HepG2 (cell line): ENCODE measurements around the gene PELI3. TPM values are rescaled to one million over a fixed set of nuclear protein-coding genes. Genes with fewer than 3 reads are reported as not detected.

Experiments used
- ELF3 ChIP-seq: IDR thresholded peaks from 2 replicates; pipeline ENCODE4 v1.6.1; 2016; ENCODE audit warnings: missing genetic modification reagents, missing compliant biosample characterization
- HHEX ChIP-seq: IDR thresholded peaks from 2 replicates; pipeline ENCODE4 v1.6.1; 2016; ENCODE audit warnings: control low read depth
- ISX ChIP-seq: sonication (generic); formaldehyde crosslinking; conservative IDR thresholded peaks from 2 replicates; pipeline ENCODE4 v1.5.0; 2020; ENCODE audit warnings: missing genetic modification reagents
- KMT2A ChIP-seq: sonication (generic); formaldehyde crosslinking; IDR thresholded peaks from 2 replicates; pipeline ENCODE4 v1.4.0; 2020; ENCODE audit warnings: missing genetic modification reagents
- RBAK ChIP-seq: sonication (generic); formaldehyde crosslinking; IDR thresholded peaks from 2 replicates; pipeline ENCODE4 v1.5.1; 2020; ENCODE audit warnings: mild to moderate bottlenecking, missing genetic modification reagents
- RBM22 ChIP-seq: fragments of 200-400 bp; formaldehyde crosslinking; optimal IDR thresholded peaks from 2 replicates; pipeline ENCODE3; 2017; ENCODE audit warnings: mild to moderate bottlenecking, low read length, moderate library complexity
- SAP130 ChIP-seq: IDR thresholded peaks from 2 replicates; pipeline ENCODE4 v1.6.1; 2016; ENCODE audit warnings: low read depth
- ZBTB21 ChIP-seq: sonication (generic); formaldehyde crosslinking; IDR thresholded peaks from 2 replicates; pipeline ENCODE4 v1.4.0; 2020; ENCODE audit warnings: missing genetic modification reagents
- ZNF224 ChIP-seq: sonication (generic); formaldehyde crosslinking; IDR thresholded peaks from 2 replicates; pipeline ENCODE4 v1.5.0; 2020; ENCODE audit warnings: mild to moderate bottlenecking, missing genetic modification reagents
- ZNF446 ChIP-seq: sonication (generic); formaldehyde crosslinking; IDR thresholded peaks from 2 replicates; pipeline ENCODE4 v1.5.0; 2020; ENCODE audit warnings: mild to moderate bottlenecking, missing genetic modification reagents
- ZNF468 ChIP-seq: sonication (generic); formaldehyde crosslinking; IDR thresholded peaks from 2 replicates; pipeline ENCODE4 v1.8.0; 2022; ENCODE audit warnings: mild to moderate bottlenecking, moderate library complexity, missing genetic modification reagents
- ZNF501 ChIP-seq: sonication (generic); formaldehyde crosslinking; IDR thresholded peaks from 2 replicates; pipeline ENCODE4 v1.5.1; 2020; ENCODE audit warnings: mild to moderate bottlenecking, moderate library complexity, missing genetic modification reagents
- ZNF652 ChIP-seq: IDR thresholded peaks from 2 replicates; pipeline ENCODE4 v1.6.1; 2016; ENCODE audit warnings: low read depth, borderline replicate concordance
- polyA plus RNA-seq, 8 experiments: library from polyadenylated mRNA; depleted of rRNA in 3 of 8; stranded (reverse) in 7 of 8; unstranded in 1 of 8; fragments of >200 nt; fragmentation: Illumina TruSeq in 4 of 8; extraction: Trizol in 4 of 8; gene quantifications; 2 replicates each; pipeline versions ENCODE4 v1.2.1 to v1.2.3, GENCODE V29; 2011 to 2016; ENCODE audit warnings: low read depth in 4 of 8, missing spikeins in 1 of 8, mixed read lengths in 1 of 8; ENCODE audit not compliant: insufficient read depth in 1 of 8
- total RNA-seq, 5 experiments: library from RNA; depleted of rRNA; stranded (reverse); fragments of >200 nt; fragmentation: Illumina TruSeq; extraction: Trizol; gene quantifications; 2 replicates each; pipeline ENCODE4 v1.2.3, GENCODE V29; 2016; ENCODE audit warnings: low read depth in 1 of 5
- TF ChIP-seq, protein P1 (sequence below): IDR thresholded peaks from 2 replicates; pipeline ENCODE4 v1.6.1; 2016; ENCODE audit warnings: low read depth, control low read depth
- TF ChIP-seq, protein P2 (sequence below), 2 experiments: sonication (generic) in 1 of 2; formaldehyde crosslinking in 1 of 2; IDR thresholded peaks; 2 replicates each; pipeline versions ENCODE4 v1.4.0 to v1.6.1; 2018 to 2020; ENCODE audit warnings: missing genetic modification reagents in 2 of 2, borderline replicate concordance in 1 of 2, low read depth in 1 of 2, mild to moderate bottlenecking in 1 of 2, missing biosample characterization in 1 of 2
- TF ChIP-seq, protein P3 (sequence below): IDR thresholded peaks from 2 replicates; pipeline ENCODE4 v1.6.1; 2016; ENCODE audit warnings: mild to moderate bottlenecking, missing biosample characterization, missing genetic modification reagents
- TF ChIP-seq, protein P4 (sequence below): fragments of 450-650 bp; IDR thresholded peaks from 2 replicates; pipeline ENCODE4 v1.6.1; 2017; ENCODE audit warnings: mild to moderate bottlenecking
- TF ChIP-seq, protein P5 (sequence below): sonication (generic); IDR thresholded peaks from 2 replicates; pipeline ENCODE4 v1.6.1; 2016; ENCODE audit warnings: low read depth, borderline replicate concordance
- TF ChIP-seq, protein P6 (sequence below): sonication (generic); formaldehyde crosslinking; IDR thresholded peaks from 2 replicates; pipeline ENCODE4 v1.8.0; 2022; ENCODE audit warnings: missing genetic modification reagents, low read depth, mild to moderate bottlenecking, borderline replicate concordance
- TF ChIP-seq, protein P7 (sequence below): sonication (generic); formaldehyde crosslinking; IDR thresholded peaks from 2 replicates; pipeline ENCODE4 v1.5.1; 2020; ENCODE audit warnings: mild to moderate bottlenecking, missing genetic modification reagents, moderate library complexity

Gene PELI3
- total and polyA plus RNA-seq, 2 of the 13 experiments (the other 11 are each of a cell fraction or from before 2014, with no cell fraction given): 2.0 to 4.0 TPM

DNA sequence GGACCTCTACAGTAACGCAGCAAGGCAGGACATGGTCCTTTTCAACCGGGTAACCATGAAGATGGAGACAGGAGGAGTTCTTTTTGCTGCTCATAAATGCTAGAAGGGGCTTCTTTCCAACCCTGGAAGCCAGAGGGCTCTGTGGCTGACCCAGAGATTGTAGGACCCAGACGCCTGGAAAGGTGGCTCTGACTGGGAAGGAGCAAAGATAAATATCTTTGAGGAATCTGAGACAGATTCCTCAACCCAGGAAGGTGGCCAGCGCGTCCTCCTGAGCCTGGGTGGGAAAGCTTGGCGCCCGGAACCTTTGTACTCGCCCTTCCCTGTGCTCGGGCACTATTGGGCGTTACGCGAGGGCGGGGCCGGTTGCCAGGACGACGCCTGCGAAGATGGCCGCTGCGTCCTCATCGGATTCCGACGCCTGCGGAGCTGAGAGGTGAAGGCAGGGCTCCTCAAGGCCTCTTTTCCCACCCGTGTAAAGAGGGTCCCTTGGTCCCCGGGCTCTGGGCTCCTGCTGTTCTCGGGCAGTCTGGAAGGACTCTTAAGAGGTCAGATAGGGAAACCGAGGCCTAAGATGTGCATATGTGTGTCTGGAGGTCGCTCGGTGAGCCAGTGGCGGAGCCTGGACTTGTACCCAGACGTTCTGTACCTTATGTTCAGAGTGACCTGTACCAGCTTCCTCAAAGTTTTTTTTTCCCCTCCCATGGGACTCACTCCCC lies 43.7 kb downstream of the PELI3 start, which contains the start of gene BBS1 (continued):
- TF ChIP-seq, protein P1, sequence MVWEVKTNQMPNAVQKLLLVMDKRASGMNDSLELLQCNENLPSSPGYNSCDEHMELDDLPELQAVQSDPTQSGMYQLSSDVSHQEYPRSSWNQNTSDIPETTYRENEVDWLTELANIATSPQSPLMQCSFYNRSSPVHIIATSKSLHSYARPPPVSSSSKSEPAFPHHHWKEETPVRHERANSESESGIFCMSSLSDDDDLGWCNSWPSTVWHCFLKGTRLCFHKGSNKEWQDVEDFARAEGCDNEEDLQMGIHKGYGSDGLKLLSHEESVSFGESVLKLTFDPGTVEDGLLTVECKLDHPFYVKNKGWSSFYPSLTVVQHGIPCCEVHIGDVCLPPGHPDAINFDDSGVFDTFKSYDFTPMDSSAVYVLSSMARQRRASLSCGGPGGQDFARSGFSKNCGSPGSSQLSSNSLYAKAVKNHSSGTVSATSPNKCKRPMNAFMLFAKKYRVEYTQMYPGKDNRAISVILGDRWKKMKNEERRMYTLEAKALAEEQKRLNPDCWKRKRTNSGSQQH (CRISPR knock-in tag): peak; percentile 63
- TF ChIP-seq ZNF468 (CRISPR knock-in tag) (no peak), RBM22 (peak; percentile 100), ZBTB21 (CRISPR knock-in tag) (no peak), RBAK (CRISPR knock-in tag) (no peak), SAP130 (CRISPR knock-in tag) (peak; percentile 96), KMT2A (CRISPR knock-in tag) (peak; percentile 87), ZNF446 (CRISPR knock-in tag) (no peak), ISX (CRISPR knock-in tag) (no peak), ZNF501 (peak; percentile 94), HHEX (peak; percentile 61), ZNF224 (CRISPR knock-in tag) (no peak; the same call in 1 of the 2 replicates), ZNF652 (CRISPR knock-in tag) (peak; percentile 56; the same call in 1 of the 2 replicates), ELF3 (CRISPR knock-in tag) (no peak)
- TF ChIP-seq, protein P2, sequence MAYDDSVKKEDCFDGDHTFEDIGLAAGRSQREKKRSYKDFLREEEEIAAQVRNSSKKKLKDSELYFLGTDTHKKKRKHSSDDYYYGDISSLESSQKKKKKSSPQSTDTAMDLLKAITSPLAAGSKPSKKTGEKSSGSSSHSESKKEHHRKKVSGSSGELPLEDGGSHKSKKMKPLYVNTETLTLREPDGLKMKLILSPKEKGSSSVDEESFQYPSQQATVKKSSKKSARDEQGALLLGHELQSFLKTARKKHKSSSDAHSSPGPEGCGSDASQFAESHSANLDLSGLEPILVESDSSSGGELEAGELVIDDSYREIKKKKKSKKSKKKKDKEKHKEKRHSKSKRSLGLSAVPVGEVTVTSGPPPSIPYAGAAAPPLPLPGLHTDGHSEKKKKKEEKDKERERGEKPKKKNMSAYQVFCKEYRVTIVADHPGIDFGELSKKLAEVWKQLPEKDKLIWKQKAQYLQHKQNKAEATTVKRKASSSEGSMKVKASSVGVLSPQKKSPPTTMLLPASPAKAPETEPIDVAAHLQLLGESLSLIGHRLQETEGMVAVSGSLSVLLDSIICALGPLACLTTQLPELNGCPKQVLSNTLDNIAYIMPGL (CRISPR knock-in tag; IDR thresholded peaks at IDR 0.05; ENCODE audit: borderline replicate concordance in 1 of 2, low read depth in 1 of 2): peak in 1 of 2 experiments; percentile 73; a peak in 3 of 4 replicates
- TF ChIP-seq, protein P3, sequence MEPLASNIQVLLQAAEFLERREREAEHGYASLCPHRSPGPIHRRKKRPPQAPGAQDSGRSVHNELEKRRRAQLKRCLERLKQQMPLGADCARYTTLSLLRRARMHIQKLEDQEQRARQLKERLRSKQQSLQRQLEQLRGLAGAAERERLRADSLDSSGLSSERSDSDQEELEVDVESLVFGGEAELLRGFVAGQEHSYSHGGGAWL (CRISPR knock-in tag): 0 out of 2 replicates have a peak, but pooled peaks have one; percentile 20
- TF ChIP-seq, protein P4, sequence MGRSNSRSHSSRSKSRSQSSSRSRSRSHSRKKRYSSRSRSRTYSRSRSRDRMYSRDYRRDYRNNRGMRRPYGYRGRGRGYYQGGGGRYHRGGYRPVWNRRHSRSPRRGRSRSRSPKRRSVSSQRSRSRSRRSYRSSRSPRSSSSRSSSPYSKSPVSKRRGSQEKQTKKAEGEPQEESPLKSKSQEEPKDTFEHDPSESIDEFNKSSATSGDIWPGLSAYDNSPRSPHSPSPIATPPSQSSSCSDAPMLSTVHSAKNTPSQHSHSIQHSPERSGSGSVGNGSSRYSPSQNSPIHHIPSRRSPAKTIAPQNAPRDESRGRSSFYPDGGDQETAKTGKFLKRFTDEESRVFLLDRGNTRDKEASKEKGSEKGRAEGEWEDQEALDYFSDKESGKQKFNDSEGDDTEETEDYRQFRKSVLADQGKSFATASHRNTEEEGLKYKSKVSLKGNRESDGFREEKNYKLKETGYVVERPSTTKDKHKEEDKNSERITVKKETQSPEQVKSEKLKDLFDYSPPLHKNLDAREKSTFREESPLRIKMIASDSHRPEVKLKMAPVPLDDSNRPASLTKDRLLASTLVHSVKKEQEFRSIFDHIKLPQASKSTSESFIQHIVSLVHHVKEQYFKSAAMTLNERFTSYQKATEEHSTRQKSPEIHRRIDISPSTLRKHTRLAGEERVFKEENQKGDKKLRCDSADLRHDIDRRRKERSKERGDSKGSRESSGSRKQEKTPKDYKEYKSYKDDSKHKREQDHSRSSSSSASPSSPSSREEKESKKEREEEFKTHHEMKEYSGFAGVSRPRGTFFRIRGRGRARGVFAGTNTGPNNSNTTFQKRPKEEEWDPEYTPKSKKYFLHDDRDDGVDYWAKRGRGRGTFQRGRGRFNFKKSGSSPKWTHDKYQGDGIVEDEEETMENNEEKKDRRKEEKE: no peak
- TF ChIP-seq, protein P5, sequence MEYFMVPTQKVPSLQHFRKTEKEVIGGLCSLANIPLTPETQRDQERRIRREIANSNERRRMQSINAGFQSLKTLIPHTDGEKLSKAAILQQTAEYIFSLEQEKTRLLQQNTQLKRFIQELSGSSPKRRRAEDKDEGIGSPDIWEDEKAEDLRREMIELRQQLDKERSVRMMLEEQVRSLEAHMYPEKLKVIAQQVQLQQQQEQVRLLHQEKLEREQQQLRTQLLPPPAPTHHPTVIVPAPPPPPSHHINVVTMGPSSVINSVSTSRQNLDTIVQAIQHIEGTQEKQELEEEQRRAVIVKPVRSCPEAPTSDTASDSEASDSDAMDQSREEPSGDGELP: no peak
- TF ChIP-seq, protein P6, sequence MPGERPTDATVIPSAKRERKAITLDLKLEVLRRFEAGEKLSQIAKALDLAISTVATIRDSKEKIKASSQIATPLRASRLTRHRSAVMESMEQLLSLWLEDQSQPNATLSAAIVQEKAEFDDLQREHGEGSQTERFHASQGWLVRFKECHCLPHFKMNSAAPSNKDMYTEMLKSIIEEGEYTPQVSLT (CRISPR knock-in tag): no peak
- TF ChIP-seq, protein P7, sequence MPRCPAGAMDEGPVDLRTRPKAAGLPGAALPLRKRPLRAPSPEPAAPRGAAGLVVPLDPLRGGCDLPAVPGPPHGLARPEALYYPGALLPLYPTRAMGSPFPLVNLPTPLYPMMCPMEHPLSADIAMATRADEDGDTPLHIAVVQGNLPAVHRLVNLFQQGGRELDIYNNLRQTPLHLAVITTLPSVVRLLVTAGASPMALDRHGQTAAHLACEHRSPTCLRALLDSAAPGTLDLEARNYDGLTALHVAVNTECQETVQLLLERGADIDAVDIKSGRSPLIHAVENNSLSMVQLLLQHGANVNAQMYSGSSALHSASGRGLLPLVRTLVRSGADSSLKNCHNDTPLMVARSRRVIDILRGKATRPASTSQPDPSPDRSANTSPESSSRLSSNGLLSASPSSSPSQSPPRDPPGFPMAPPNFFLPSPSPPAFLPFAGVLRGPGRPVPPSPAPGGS: peak; percentile 75; the same call in 1 of the 2 replicates
